HUDEP-2 (cell line): ENCODE results near the gene CD244.
A peak's percentile ranks its signal among the peaks of the same experiment; 100 is the strongest.
"Not testable (repeated sequence)": the region's sequence is repeated elsewhere in the genome, so short reads cannot be mapped to it uniquely, and the experiment has no call there.

Experiments used
- DNase-seq, 76 experiments: peaks; one replicate each; lab custom pipeline; 2025; ENCODE audit not compliant: unreplicated experiment in 76 of 76; lab: John Stamatoyannopoulos, UW

CD244 gene

GRCh38 chr1:160862203-160863060, at the start of gene CD244:
CD244 (minus strand) TSS chr1:160862887; CDS start chr1:160862677, 210 bp downstream.
- DNase-seq: peak in 8 of 76 experiments; percentile 3 to 45 (median 22)

DNA sequence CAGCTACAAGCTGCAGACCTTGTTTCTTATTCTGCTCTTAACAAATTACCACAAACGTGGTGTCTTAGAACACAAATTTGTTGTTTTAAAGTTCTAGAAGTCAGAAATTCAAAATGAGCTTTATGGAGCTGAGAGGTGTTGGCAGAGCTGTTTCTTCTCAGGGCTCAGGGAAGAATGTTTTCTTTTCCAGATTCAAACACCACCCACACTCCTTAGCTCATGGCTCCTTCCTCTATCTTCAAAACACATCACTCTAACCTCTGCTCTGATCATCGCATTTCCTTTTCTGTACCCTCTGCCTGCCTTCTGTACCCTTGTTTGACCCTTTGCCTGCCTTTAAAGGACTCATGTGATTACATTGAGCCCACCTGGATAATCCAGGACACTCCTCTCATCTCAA, 49.2 kb upstream of the CD244 start:
- no peak for DNase-seq

DNA sequence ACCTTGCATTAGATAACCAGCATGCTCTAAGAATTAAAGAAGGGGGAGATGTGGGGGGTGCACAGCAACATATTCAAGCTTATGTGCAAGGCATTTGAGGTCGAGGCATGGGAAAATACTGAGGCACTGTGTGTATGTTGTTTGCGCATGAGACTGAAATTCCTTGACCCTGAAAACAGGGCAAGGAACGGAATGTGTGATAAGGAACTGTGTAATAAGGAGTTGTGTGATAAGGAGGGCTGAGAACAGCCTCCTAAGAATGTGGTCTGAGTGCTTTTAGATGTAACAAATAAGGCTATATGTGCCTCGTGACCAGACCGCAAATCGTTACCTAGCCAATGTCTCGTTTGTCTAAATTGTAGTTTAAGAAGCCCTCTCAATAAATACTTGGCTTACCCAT, 48.8 kb upstream of the CD244 start:
- peak in 26 of 76 experiments; percentile 3 to 82 (median 35) for DNase-seq

- DNase-seq: no peak
These were observed 47.6 kb upstream of the CD244 start for GRCh38 chr1:160910170-160910750.

DNA sequence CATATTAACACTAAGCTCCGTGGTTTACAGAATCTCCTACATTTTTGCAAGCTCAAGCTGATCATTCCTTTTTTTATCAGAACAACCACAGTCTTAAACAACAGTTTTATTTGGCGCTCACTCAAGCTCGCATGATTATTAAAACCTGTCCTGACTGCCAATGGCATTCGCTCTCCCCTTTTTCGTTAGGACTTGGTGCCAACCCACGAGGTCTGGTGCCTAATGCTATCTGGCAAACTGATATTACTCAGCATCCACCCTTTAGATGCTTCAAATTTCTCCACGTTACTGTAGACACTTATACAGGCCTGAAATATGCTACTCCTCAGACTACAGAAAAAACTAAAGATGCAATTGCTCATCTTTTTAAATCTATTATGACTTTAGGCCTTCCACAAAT, 45.3 kb upstream of the CD244 start:
- DNase-seq: peak in 56 of 76 experiments; percentile 3 to 92 (median 40)

DNA sequence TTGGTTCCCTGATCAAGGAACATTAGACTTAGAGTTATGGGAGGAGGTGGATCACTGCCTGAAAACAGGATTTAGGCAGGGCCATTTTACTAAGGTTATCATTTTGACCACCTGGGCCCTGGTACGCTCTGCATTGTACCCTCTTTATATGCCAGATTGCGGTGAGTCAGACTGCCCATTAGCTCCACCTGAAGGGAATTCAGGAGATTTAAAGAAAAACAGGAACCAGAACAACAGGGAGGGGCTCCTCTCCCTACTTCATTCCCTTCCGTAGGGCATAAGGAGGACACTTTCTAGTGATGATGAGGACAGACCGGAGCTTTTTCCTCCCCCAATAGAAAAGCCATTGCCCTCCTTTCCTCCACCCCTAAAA, 42.9 kb upstream of the CD244 start:
- no peak for DNase-seq

GRCh38 chr1:160904783-160905616, 42.3 kb upstream of the CD244 start:
- peak in 13 of 76 experiments; percentile 7 to 68 (median 23) for DNase-seq

- DNase-seq: not testable (repeated sequence)
These were observed 39.6 kb upstream of the CD244 start for GRCh38 chr1:160902251-160902650.

- no peak for DNase-seq
These were observed 39.1 kb upstream of the CD244 start for GRCh38 chr1:160901768-160902167.

DNA sequence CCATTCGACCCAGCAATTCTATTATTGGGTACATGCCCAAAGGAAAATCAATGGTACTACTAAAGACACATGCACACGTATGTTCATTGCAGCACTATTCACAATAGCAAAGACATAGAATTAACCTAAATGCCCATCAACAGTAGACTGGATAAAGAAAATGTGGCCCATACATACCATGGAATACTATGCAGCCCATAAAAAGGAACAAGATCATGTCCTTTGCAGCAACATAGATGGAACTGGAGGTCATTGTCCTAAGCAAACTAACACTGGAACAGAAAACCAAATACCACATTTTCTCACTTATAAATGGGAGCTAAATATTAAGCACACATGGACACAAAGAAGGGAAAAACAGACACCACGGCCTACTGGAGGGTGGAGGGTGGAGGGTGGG, 38.0 kb upstream of the CD244 start:
- not testable (repeated sequence) for DNase-seq

GRCh38 chr1:160894368-160895135, 31.9 kb upstream of the CD244 start:
- DNase-seq: not testable (repeated sequence)

DNA sequence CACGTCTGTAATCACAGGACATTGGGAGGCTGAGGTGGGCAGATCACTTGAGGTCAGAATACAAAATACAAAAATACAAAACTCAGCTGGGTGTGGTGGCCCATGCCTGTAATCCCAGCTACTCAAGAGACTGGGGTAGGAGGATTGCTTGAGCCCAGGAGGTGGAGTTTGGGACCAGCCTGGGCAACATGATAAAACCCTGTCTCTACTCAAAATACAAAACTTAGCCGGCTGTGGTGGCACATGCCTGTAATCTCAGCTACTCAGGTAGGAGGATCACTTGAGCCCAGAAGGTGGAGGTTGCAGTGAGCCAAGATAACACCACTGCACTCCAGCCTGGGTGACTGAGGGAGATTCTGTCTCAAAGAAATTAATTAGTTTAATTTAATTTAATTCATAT, 28.8 kb upstream of the CD244 start:
- peak in 16 of 76 experiments; percentile 4 to 66 (median 27) for DNase-seq

DNA sequence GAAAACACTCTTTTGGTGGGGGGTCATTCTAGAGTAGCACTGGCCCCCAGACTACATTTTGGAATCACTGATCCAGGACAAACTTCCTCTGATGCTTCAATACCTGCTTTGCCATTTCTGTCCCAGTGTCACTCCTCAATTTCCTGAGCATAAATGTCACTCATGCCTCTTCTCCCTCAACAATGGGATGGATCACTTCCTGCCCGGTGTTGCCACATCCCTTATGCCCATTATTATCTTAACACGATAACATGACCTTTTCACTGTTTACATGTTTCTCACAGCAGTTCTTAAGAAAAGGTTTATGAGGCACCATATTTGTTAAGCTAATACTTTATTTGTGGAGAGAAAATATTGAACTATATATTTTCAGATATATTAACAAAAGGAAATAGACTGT, 26.2 kb upstream of the CD244 start:
- DNase-seq: no peak

DNA sequence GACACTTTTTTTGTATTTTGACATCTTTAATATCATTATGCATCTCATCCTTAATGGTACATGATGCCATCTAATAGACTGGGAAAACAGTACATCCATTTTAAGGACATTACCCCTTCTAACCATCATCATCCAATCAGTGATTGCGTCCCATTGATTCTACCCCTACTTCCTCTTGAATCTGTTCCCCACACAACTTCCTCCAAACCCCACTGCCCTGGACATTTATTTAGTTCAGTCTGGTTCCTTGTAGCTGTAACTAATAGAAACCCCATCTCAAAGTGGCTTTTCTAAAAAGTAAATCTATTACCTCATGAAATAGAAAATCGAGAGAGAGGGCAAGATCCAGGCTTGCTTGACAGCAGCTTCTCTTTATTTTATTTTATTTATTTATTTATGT, 24.4 kb upstream of the CD244 start:
- no peak for DNase-seq

GRCh38 chr1:160885042-160885441, 22.4 kb upstream of the CD244 start, which contains the start of gene ITLN1:
ITLN1 (minus strand) TSS chr1:160885180; CDS start chr1:160884877, 303 bp downstream.
- peak in 21 of 76 experiments; percentile 2 to 45 (median 13) for DNase-seq

DNA sequence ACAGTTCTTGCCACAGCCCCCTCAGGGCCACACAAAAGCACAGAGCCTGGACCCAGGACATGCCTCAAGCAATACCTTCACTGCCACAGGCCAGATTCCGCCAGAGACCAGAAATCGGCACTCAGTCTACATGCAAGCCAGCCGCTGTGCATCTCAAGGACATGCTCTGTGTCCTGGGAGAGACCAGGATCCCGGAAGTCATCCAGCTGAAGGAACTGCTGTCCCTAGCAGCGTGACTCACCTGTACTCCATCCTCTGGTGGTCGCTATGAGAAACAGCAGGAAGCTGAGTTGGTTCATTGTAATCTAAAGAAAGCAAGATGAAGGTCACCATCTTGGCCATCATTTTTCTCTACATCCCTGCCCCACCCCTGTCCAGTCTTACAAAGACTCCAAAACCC, 21.9 kb upstream of the CD244 start:
- DNase-seq: no peak

DNA sequence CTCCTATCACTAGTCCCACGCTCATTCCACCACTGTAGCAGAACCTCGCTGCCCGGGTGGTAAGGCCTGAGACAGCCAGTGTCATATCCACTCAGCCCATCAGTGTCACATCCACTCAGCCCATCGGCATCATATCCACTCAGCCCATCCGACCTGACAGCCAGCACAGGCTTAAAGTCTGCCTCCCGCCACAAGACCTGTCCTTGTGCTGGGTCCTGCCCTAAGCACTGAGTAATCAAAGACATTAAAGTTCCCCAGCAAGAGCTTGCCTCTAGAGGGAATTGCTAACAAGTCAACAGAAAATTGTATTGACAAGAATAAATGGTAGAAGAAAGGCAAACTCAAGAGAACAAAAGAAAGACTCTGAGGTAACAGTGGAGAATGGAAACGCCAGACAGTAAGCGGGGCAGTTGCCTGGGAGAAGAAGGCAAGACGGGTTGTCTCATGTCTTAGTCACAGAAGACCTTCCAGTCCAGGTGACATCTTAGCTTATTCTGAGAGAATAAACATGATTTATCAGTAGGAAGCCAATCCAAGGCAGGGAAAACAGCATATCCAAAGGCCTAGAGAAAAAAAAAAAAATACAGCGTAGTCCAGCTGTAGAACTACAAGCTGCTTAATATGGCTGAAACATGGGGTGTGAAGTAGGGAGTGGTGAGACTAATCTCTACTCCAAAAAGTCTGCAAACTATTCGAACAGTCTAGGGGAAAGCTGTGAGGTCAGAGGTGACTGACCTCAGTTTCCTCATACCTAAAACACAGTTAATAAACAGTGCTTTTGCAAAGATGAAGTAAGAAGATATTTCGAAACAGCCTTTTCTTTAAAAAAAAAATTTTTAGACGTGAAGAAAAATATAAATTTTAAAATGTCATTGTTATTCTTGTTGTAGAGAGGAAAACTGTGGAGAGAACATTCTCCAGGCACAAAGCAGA, 21.2 kb upstream of the CD244 start:
- DNase-seq: no peak

DNA sequence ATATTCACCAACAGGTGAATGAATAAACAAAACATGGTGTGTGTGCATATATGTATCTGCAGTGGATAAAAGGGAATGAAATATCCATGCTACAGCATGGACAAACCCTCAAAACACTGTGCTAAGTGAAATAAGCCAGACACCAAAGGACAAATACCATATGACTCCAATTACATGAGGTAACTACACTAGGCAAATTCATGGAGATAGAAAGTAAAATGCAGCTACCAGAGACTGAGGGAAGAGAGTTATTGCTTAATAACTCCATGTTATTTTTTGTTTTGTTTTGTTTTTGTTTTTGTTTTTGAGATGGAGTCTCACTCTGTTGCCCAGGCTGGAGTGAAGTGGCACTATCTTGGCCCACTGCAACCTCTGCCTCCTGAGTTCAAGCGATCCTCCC, 19.9 kb upstream of the CD244 start:
- DNase-seq: no peak

GRCh38 chr1:160881264-160881663, 18.6 kb upstream of the CD244 start:
- not testable (repeated sequence) for DNase-seq
